Breast epithelium (tissue), 3 donors: Measurements from ENCODE around the gene CSTF1.

Experiments
- CTCF ChIP-seq, 3 donors: fragments of 450-650 bp; IDR thresholded peaks; one replicate each; pipeline ENCODE4 v1.5.1; 2016 to 2017; ENCODE audit warnings: antibody characterized with exemption in 3 of 3, mild to moderate bottlenecking in 3 of 3, moderate library complexity in 3 of 3
- POLR2A ChIP-seq: fragments of 450-650 bp; IDR thresholded peaks from one replicate; pipeline ENCODE4 v1.6.1; 2016; ENCODE audit warnings: antibody characterized with exemption, mild to moderate bottlenecking, moderate library complexity
- POLR2AphosphoS5 ChIP-seq, 3 donors: sonication (generic); formaldehyde crosslinking; IDR thresholded peaks; one replicate each; pipeline ENCODE4 v1.6.1; 2017; ENCODE audit warnings: antibody characterized with exemption in 3 of 3

DNA sequence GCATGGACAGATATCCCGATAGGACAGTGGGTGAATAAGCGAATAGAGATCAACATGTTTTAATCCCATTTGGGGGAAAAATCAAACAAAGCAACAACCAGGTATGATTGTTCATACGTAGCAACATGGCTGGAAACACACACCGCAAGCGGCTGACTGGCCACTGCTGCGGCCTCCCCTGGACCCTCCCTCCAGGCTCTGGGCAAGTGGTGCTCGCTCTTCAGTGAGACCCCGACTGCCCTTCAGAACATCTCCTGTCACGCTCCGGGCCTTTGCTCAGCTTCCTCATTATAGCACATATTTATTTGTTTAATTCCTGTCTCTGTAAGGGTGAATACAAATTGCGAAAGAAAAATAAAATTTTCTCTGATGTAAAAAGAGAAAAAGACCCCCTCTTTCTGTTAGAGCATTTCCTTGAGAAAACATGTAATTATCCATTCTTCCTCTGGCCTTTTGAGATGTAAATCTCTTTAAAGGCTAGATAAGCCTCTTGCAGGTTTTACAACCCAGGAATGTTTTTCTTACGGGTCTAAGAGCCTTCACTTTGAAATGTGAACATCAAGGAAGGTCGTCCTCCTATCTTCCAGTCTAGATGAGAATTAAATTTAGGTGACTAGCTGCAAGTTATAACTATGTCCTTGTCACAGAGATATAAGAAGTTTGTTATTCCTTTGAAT, 44.7 kb upstream of the CSTF1 start:
- TF ChIP-seq CTCF (IDR thresholded peaks at IDR 0.05): no peak
- no peak for TF ChIP-seq POLR2AphosphoS5 (IDR thresholded peaks at IDR 0.05)
- TF ChIP-seq POLR2A: no peak
